T-helper 2 cell treated with Interferon-gamma antibody and Interleukin-4, amounts not matched to agents 5 μg/mL and 100 μg/mL, for 36 hours (primary cell): Measurements from ENCODE around the gene IFT22.
"Not testable (repeated sequence)": the region's sequence is repeated elsewhere in the genome, so short reads cannot be mapped to it uniquely, and the experiment has no call there.

Source experiments
- DNase-seq: peaks from one replicate; pipeline ENCODE4 v3.0.0; 2021; ENCODE audit warnings: low spot score
- H3K27ac Mint-ChIP-seq: one replicate; pipeline ENCODE4 v1.8.0; 2021; ENCODE audit warnings: mild to moderate bottlenecking, mixed read lengths
- H3K27me3 Mint-ChIP-seq: one replicate; pipeline ENCODE4 v1.8.0; 2021; ENCODE audit warnings: low read depth, mixed read lengths
- H3K36me3 Mint-ChIP-seq: one replicate; pipeline ENCODE4 v1.8.0; 2021; ENCODE audit warnings: low read depth, mixed read lengths
- H3K4me1 Mint-ChIP-seq: one replicate; pipeline ENCODE4 v1.8.0; 2021; ENCODE audit warnings: low read depth, mixed read lengths
- H3K4me3 Mint-ChIP-seq: one replicate; pipeline ENCODE4 v1.8.0; 2022; ENCODE audit warnings: mild to moderate bottlenecking, moderate library complexity, mixed read lengths
- H3K9me3 Mint-ChIP-seq: one replicate; pipeline ENCODE4 v1.8.0; 2021; ENCODE audit warnings: mixed read lengths

IFT22 gene

DNA sequence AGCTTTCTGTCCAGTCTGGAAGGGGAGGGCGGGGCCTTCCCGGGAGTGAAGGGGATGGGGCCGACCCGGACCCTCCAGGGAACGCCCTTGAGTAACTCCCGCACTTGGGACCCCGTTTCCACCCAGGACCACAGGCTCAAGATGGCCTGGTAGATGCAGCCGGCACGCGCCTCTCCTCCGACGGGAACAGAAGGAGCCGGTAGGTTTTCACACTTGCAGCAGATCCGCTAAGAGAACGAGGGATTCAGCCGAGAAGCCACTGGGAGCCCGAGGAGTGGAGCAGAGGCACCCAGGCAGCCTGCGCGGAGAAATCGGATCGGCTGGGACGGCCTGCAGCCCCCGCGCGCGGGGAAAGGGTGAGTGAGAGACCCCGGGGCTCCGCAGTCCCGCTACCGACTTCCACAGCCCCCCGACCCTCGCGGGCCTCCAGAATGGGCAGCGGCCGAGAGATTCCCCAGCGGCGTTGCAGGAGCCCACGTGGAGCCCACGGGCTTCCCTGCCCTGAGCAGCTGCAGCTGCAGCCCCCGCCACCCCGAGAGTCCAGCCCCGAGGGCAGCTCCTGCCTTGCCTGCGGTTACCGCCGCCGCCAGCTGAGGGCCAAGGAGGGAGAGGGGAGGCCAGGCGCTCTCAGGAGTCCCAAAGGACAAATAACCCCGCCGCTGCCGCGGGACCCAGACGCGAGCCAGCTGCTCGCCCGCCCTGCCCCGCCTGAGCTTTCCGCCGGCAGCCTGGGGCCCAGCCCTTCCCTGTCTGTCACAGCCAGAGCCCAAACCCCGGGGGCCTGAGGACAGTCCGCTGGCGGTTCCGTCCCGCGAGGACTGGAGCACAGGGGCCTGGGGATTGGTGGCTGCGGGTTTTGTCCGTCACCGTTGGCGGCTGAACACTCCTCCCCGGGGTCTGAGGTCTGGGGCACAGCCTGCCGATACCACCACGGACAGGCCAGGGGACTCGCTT, 21.8 kb downstream of the IFT22 start:
- peaks cover 51% of the 10 kb centered on the region for H3K27me3 Mint-ChIP-seq
- no peaks in the 10 kb centered on the region for H3K4me1 Mint-ChIP-seq
- H3K27ac Mint-ChIP-seq, result no peak overlapping the region
- H3K36me3 Mint-ChIP-seq, result peaks cover 10% of the 10 kb centered on the region
- H3K4me3 Mint-ChIP-seq, result no peak overlapping the region
- no peak for DNase-seq
- H3K9me3 Mint-ChIP-seq, result peaks cover 18% of the 10 kb centered on the region

DNA sequence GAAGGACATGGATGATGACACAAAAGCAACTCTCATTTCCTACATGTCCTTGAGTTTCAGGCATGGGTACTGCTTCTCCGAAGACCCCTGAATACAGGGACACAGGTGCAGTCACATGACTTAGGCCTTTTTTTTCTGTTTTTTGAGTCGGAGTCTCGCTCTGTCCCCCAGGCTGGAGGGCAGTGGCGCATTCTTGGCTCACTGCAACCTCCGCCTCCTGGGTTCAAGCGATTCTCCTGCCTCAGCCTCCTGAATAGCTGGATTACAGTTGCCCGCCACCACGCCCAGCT, 26.8 kb downstream of the IFT22 start:
- H3K9me3 Mint-ChIP-seq, result no peaks in the 10 kb centered on the region
- no peak for DNase-seq
- no peak overlapping the region for H3K4me3 Mint-ChIP-seq
- no peaks in the 10 kb centered on the region for H3K4me1 Mint-ChIP-seq
- H3K27me3 Mint-ChIP-seq, result peaks cover 39% of the 10 kb centered on the region
- no peak overlapping the region for H3K27ac Mint-ChIP-seq
- H3K36me3 Mint-ChIP-seq, result no peaks in the 10 kb centered on the region

DNA sequence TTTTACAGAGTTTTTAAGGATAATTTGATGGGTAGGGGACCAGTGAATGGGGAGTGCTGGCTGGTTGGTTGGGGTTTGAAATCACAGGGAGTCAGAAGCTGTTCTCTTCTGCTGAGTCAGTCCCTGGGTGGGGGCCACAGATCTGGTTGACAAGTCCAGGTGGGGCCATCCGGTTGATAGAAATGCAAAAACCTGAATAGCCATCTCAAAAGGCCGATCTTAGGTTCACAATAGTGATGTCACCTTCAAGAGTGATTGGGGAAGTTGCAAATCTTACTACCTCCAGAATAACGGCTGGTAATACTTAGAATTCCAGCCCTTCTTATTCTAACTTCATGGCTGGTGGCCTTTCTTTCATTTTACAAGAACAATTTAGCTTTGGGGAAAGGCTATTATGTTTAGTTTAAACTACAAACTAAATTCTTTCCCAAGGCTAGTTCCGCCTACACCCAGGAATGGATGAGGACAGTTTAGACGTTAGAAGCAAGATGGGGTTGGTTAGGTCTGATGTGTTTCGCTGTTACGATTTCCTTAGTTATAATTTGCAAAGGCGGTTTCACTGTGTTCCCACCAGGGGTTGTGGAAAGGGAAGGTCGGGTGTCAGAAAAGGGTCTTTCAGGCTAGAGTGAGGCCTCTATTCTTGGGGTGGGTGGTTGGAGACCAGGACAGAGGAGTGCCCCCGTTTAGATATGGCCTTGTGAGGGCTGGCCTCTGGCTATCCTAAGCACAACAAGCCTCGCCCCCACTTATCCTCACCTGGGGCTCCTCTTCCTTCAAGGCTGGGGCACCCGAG, 27.4 kb downstream of the IFT22 start:
- no peaks in the 10 kb centered on the region for H3K36me3 Mint-ChIP-seq
- H3K4me1 Mint-ChIP-seq, result no peaks in the 10 kb centered on the region
- DNase-seq, result no peak
- no peaks in the 10 kb centered on the region for H3K9me3 Mint-ChIP-seq
- no peak overlapping the region for H3K4me3 Mint-ChIP-seq
- H3K27me3 Mint-ChIP-seq, result peaks cover 35% of the 10 kb centered on the region
- no peak overlapping the region for H3K27ac Mint-ChIP-seq

DNA sequence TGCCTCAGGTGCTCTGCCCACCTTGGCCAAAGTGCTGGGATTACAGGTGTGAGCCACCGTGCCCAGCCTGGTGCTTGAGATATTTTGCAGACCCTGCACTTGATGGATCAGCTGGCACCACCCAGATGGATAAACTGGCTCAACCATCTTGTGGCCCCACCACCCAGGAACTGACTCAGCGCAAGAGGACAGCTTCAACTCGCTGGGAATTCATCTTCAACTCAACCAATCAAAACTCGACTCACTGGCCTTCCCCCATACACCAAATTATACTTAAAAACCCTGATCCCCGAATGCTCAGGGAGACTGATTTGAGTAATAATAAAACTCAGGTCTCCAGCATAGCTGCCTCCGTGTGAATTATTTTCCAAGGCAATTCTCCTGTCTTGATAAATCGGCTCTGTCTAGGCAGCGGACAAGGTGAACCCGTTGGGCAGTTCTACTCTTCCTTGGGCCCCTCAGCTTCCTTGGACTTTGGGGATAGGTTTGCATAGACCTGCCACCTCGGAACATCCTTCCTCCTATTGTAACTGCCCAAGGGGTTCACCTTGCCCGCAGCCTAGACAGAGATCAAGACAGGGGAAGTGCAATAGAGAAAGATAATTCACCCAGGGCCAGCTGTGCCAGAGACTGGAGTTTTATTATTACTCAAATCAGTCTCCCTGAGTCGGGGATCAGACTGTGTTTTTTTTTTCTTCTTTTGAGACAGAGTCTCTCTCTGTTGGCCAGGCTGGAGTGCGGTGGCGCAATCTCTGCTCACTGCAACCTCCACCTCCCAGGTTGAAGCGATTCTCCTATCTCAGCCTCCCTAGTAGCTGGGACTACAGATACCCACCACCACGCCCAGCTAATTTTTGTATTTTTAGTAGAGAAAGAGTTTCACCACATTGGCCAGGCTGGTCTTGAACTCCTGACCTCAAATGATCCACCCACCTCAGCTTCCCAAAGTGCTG, 28.3 kb downstream of the IFT22 start:
- H3K9me3 Mint-ChIP-seq, H3K4me1 Mint-ChIP-seq, H3K27ac Mint-ChIP-seq: not testable (repeated sequence)

DNA sequence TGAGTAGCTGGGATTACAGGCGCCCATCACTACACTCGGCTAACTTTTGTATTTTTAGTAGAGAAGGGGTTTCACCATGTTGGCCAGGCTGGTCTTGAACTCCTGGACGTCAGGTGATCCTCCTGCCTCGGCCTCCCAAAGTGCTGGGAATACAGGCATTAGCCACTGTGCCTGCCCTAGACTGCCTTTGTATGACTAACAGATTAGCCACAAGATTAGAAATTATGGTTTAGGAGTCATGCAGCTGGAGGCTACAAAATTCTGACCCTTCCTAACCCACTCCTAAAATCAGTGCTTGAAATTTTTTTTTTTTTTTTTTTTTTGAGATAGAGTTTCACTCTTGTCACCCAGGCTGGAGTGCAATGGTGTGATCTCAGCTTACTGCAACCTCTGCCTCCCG, 29.0 kb downstream of the IFT22 start:
- not testable (repeated sequence) for H3K9me3 Mint-ChIP-seq, H3K36me3 Mint-ChIP-seq, H3K4me1 Mint-ChIP-seq, DNase-seq, H3K27ac Mint-ChIP-seq, H3K4me3 Mint-ChIP-seq
- peaks cover 25% of the 10 kb centered on the region for H3K27me3 Mint-ChIP-seq

More for the DNA sequence above, 28.3 kb downstream of the IFT22 start:
- DNase-seq, H3K4me3 Mint-ChIP-seq, H3K36me3 Mint-ChIP-seq: not testable (repeated sequence)
- peaks cover 29% of the 10 kb centered on the region for H3K27me3 Mint-ChIP-seq

DNA sequence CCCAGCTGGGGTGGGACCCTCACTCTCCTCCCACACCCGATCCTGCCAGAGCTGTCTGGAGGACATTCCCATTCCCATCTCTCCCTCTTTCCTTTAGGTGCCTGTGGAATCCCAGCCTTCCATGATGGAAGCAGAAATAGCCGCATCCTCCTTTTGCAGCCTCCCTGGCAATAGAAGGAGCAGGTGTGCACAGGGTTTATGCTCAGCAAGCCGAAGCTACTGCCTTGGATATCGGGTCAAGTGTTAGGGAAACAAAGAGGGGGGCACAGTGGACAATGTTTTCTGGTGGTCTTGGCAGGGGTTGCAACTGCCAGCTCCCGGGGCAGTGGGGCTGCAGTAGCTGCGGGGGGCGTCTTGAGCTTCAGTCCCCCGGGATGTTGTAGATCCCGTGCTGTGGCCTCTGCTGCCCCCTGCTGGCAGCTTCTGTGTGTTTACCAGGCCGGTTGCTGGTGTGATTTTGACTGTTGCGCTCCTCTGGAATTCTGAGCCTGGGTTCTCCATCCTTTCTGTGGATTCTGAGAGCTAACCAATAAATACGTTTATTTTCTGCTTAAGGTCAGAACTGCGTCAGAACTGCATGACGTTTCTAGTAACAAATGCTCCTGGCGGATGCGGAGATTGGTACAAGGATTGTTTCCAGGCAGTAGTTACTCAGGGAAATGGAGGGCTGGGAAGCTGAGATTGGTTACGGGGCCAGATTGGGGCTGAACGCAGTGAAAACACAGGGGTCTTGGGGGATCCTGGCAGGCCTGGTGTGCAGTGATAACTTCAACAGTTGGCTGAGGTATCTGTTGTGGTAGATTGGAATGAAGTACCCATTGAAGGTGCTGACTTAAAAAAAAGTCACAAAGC, 31.2 kb downstream of the IFT22 start:
- peak; percentile 26 for DNase-seq
- not testable (repeated sequence) for H3K9me3 Mint-ChIP-seq, H3K36me3 Mint-ChIP-seq, H3K4me1 Mint-ChIP-seq, H3K27ac Mint-ChIP-seq, H3K4me3 Mint-ChIP-seq
- H3K27me3 Mint-ChIP-seq, result peaks cover 25% of the 10 kb centered on the region

DNA sequence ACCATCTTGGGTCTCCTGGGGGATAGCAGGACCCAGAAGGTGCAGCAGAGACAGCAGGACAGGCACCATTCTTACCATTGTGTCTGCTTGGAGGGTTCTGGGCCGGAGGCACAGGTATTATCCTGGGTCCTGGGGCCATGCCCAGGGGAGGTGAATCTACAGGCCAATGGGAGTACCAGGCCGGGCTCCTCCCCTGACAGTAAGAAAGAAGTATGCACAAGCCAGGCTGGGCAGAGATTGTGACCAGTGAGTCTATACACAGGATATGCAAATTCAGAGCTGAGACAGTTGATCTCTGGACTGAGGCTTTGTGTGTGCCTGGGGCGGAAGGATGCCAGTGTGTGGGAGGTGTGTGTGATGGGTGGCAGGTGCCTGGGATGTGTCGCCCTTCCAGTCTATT, 31.9 kb downstream of the IFT22 start:
- not testable (repeated sequence) for H3K4me3 Mint-ChIP-seq, H3K27ac Mint-ChIP-seq, H3K4me1 Mint-ChIP-seq, H3K9me3 Mint-ChIP-seq, DNase-seq, H3K36me3 Mint-ChIP-seq
- peaks cover 24% of the 10 kb centered on the region for H3K27me3 Mint-ChIP-seq

DNA sequence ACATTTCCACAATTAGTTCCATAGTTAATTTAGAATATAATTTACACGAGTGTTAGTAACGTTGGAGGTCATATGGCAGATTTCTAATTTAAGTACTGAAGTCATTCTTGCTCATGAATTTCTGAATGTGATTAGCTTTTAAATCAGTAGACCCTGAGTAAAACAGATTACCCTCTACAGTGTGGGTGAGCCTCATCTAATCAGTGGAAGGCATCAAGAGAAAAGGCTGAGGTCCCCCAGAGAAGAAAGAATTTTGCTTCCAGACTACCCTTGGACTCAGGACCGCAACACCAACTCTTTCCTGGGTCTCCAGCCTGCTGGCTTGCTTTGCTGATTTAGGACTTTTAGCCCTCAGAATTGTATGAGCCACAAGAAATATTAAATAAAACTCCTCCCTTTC, 33.2 kb downstream of the IFT22 start:
- H3K4me1 Mint-ChIP-seq, result peaks cover 5% of the 10 kb centered on the region
- DNase-seq, result no peak

DNA sequence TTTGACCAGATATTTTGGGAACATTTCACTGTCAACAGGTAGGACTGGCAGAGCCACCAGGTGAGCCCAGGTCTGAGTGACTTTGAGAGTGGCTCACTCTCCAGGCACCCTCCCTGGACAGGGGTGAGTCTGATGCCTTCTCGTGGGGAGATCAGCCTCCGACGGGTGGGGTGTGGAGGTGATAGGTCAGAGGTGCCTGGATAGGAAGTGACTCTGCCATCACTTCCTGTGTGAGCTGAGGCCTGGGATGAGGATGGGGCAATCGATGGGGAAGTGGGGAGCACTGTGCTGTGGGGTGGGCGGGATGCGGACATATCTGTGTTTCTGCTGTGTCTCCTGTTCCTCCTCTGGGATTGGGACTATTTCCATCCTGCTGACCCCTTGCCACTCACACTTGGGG, 34.6 kb downstream of the IFT22 start:
- Mint-ChIP-seq H3K36me3 (no peaks in the 10 kb centered on the region), H3K4me1 (peaks cover 5% of the 10 kb centered on the region), H3K27me3 (peaks cover 12% of the 10 kb centered on the region), H3K4me3 (no peak overlapping the region), H3K9me3 (no peaks in the 10 kb centered on the region), H3K27ac (no peak overlapping the region)
- DNase-seq, result no peak

More for the DNA sequence above, 33.2 kb downstream of the IFT22 start:
- Mint-ChIP-seq H3K4me3 (no peak overlapping the region), H3K9me3 (no peaks in the 10 kb centered on the region), H3K27ac (no peak overlapping the region), H3K36me3 (no peaks in the 10 kb centered on the region), H3K27me3 (peaks cover 16% of the 10 kb centered on the region)

DNA sequence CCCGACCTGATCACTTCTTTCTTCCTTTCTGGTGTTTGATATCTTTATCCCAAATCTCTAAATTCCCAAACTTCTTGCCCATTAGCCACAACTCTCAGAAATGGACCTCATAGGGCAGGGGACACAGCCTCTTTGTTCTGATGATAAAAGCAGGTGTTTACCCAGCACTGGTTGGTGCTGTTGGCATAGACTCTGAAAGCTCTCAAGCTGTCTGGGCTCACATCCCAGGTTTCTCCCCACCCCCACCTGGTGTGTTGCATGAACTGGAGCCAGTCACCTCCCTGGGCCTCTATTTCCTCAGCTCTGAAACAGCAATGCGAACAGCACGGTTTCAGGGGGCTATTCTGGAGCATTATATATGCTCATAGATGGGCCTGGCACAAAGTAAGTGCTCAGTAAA, 35.7 kb downstream of the IFT22 start:
- H3K27me3 Mint-ChIP-seq, result peaks cover 12% of the 10 kb centered on the region
- not testable (repeated sequence) for H3K4me1 Mint-ChIP-seq, H3K36me3 Mint-ChIP-seq, H3K9me3 Mint-ChIP-seq, DNase-seq, H3K4me3 Mint-ChIP-seq, H3K27ac Mint-ChIP-seq

DNA sequence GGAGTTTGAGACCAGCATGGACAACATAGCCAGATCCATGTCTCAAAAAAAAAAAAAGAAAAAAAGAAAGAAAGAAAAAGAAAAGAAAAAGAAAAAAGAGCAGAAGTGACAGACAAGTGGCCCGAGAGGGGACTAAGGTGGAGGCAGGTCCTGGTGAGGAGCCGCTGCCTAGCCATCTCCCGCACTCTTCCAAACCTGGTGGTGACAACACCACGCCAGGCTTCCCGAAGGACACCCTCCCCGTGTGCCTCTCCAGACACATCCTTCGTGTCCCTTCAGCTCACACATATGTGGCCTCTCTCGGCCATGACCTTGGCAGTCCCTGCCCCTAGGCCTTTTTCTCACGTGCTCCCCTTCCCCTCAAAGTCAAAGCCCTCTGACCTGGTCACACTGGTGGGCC, 36.4 kb downstream of the IFT22 start:
- Mint-ChIP-seq H3K36me3 (no peaks in the 10 kb centered on the region), H3K27me3 (peaks cover 8% of the 10 kb centered on the region), H3K27ac (no peak overlapping the region), H3K4me1 (peaks cover 5% of the 10 kb centered on the region), H3K9me3 (no peaks in the 10 kb centered on the region), H3K4me3 (no peak overlapping the region)
- no peak for DNase-seq

DNA sequence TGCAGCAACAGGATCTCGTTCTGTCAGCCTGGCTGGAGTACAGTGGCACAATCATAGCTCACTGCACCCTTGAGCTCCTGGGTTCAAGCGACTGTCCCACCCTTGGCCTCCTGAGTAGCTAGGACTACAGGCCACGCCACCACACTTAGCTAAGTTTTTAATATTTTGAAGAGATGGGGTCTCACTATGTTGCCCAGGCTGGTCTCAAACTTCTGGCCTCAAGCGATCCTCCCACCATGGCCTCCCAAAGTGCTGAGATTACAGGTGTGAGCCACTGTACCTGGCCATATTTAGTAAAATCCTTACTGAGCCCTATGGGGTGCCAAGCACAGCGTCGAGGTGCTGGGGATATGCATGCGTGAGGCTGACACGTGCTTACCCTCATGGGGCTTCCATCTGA, 40.7 kb downstream of the IFT22 start:
- H3K27ac Mint-ChIP-seq, H3K4me3 Mint-ChIP-seq, H3K9me3 Mint-ChIP-seq, H3K27me3 Mint-ChIP-seq, H3K4me1 Mint-ChIP-seq, DNase-seq, H3K36me3 Mint-ChIP-seq: not testable (repeated sequence)
